Panc1 (cell line): ENCODE data around the gene SCARF2.

Experiments
- POLR2AphosphoS5 ChIP-seq: IDR thresholded peaks from 2 replicates; pipeline ENCODE4 v1.6.1; 2012; ENCODE audit warnings: mild to moderate bottlenecking, low read depth, low read length, moderate library complexity
- TF ChIP-seq, protein P1 (sequence below): fragments of 450-650 bp; IDR thresholded peaks from 2 replicates; pipeline ENCODE4 v1.5.1; 2017; ENCODE audit warnings: mild to moderate bottlenecking
- TF ChIP-seq, protein P2 (sequence below), 2 experiments: IDR thresholded peaks; 2 replicates each; pipeline ENCODE4 v1.6.1; 2011 to 2012; ENCODE audit warnings: low read depth in 2 of 2, control low read depth in 1 of 2, low read length in 1 of 2, mild to moderate bottlenecking in 1 of 2, moderate library complexity in 1 of 2; ENCODE audit not compliant: insufficient read depth in 1 of 2

DNA sequence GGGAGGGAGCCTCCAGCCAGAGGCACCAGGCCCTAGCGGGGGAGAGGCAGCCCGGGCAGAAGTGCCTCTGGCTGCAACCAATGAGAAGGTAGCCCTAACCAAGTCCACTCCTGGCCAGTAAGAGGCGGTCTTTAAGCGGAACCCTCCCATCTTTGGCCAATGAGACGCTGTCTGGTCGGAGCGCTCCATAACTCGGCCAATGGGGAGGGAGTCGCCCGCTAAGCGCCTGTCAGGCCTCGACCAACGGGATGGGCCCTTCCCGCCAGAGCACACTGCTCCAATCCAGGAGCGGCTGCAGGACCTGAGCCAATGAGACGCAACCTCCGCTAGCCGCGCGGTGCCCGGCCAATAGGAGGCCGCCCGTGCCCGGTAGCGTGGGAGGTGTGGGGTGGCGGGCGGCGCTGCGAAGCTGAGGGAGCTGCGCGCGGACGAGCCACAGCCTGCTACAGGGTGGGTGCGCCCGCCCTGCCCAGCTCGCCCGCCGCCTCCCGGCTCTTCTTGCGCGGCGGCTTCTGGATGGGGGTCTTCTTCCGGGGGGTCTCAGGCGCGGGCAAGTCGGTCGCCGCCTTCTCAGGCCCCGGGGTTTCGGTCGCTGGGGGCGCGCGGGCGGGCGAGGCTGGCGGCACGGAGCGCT lies 12.6 kb downstream of the SCARF2 start:
- TF ChIP-seq, protein P1, sequence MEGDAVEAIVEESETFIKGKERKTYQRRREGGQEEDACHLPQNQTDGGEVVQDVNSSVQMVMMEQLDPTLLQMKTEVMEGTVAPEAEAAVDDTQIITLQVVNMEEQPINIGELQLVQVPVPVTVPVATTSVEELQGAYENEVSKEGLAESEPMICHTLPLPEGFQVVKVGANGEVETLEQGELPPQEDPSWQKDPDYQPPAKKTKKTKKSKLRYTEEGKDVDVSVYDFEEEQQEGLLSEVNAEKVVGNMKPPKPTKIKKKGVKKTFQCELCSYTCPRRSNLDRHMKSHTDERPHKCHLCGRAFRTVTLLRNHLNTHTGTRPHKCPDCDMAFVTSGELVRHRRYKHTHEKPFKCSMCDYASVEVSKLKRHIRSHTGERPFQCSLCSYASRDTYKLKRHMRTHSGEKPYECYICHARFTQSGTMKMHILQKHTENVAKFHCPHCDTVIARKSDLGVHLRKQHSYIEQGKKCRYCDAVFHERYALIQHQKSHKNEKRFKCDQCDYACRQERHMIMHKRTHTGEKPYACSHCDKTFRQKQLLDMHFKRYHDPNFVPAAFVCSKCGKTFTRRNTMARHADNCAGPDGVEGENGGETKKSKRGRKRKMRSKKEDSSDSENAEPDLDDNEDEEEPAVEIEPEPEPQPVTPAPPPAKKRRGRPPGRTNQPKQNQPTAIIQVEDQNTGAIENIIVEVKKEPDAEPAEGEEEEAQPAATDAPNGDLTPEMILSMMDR, result no peak
- TF ChIP-seq POLR2AphosphoS5, result no peak
- TF ChIP-seq, protein P2, sequence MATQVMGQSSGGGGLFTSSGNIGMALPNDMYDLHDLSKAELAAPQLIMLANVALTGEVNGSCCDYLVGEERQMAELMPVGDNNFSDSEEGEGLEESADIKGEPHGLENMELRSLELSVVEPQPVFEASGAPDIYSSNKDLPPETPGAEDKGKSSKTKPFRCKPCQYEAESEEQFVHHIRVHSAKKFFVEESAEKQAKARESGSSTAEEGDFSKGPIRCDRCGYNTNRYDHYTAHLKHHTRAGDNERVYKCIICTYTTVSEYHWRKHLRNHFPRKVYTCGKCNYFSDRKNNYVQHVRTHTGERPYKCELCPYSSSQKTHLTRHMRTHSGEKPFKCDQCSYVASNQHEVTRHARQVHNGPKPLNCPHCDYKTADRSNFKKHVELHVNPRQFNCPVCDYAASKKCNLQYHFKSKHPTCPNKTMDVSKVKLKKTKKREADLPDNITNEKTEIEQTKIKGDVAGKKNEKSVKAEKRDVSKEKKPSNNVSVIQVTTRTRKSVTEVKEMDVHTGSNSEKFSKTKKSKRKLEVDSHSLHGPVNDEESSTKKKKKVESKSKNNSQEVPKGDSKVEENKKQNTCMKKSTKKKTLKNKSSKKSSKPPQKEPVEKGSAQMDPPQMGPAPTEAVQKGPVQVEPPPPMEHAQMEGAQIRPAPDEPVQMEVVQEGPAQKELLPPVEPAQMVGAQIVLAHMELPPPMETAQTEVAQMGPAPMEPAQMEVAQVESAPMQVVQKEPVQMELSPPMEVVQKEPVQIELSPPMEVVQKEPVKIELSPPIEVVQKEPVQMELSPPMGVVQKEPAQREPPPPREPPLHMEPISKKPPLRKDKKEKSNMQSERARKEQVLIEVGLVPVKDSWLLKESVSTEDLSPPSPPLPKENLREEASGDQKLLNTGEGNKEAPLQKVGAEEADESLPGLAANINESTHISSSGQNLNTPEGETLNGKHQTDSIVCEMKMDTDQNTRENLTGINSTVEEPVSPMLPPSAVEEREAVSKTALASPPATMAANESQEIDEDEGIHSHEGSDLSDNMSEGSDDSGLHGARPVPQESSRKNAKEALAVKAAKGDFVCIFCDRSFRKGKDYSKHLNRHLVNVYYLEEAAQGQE (IDR thresholded peaks at IDR 0.05; ENCODE audit: insufficient read depth in 1 of 2, low read depth in 2 of 2, low read length in 1 of 2), result no peak
